ENCODE data around the gene PALD1. TPM values are rescaled to one million over a fixed set of nuclear protein-coding genes. Genes with fewer than 3 reads are reported as not detected.

Gene PALD1
- total RNA-seq, 3 donors from 2014 or later, result 1.9 to 7.5 (median 5.9) TPM

- Histone ChIP-seq H3K36me3 (no peaks in the 10 kb centered on the region), H3K9me3 (no peaks in the 10 kb centered on the region), H3K27me3 (no peaks in the 10 kb centered on the region), H3K4me3 (no peak overlapping the region), H3K27ac (no peak overlapping the region), H3K4me1 (no peaks in the 10 kb centered on the region)
- no peak for DNase-seq (ENCODE audit: low spot score in 2 of 2)
- no peak for TF ChIP-seq POLR2AphosphoS5 (IDR thresholded peaks at IDR 0.05)
- TF ChIP-seq POLR2A (IDR thresholded peaks at IDR 0.05), result no peak
- no peak for TF ChIP-seq CTCF (IDR thresholded peaks at IDR 0.05)
- intact Hi-C loops (cut with DNase I; ENCODE audit: low total_unique reads), result no loop called here
Measured at GRCh38 chr10:70567603-70568002, 89.0 kb downstream of the PALD1 start.

GRCh38 chr10:70568113-70568512 is 89.5 kb downstream of the PALD1 start:
- Histone ChIP-seq H3K9me3 (no peaks in the 10 kb centered on the region), H3K4me3 (no peak overlapping the region), H3K27ac (no peak overlapping the region), H3K27me3 (no peaks in the 10 kb centered on the region), H3K4me1 (no peaks in the 10 kb centered on the region), H3K36me3 (no peaks in the 10 kb centered on the region)
- intact Hi-C loops (cut with DNase I; ENCODE audit: low total_unique reads), result no loop called here
- no peak for DNase-seq (ENCODE audit: low spot score in 2 of 2)
- TF ChIP-seq POLR2AphosphoS5 (IDR thresholded peaks at IDR 0.05) (no peak), CTCF (IDR thresholded peaks at IDR 0.05) (no peak), POLR2A (IDR thresholded peaks at IDR 0.05) (no peak)

- TF ChIP-seq CTCF (IDR thresholded peaks at IDR 0.05) (no peak), POLR2A (IDR thresholded peaks at IDR 0.05) (no peak), POLR2AphosphoS5 (IDR thresholded peaks at IDR 0.05) (no peak)
- intact Hi-C loops (cut with DNase I; ENCODE audit: low total_unique reads), result no loop called here
- Histone ChIP-seq H3K36me3 (no peaks in the 10 kb centered on the region), H3K27ac (no peak overlapping the region), H3K27me3 (no peaks in the 10 kb centered on the region), H3K4me3 (no peak overlapping the region), H3K9me3 (no peaks in the 10 kb centered on the region), H3K4me1 (no peaks in the 10 kb centered on the region)
- DNase-seq (ENCODE audit: low spot score in 2 of 2), result no peak
Measured at GRCh38 chr10:70568781-70569495, 90.4 kb downstream of the PALD1 start.

GRCh38 chr10:70571236-70571635 is 92.7 kb downstream of the PALD1 start:
- intact Hi-C loops (cut with DNase I; ENCODE audit: low total_unique reads), result no loop called here
- no peaks in the 10 kb centered on the region for H3K36me3 ChIP-seq
- H3K9me3 ChIP-seq, result no peaks in the 10 kb centered on the region
- H3K27me3 ChIP-seq, result no peaks in the 10 kb centered on the region
- DNase-seq (ENCODE audit: low spot score in 2 of 2), result no peak
- no peak for TF ChIP-seq POLR2A (IDR thresholded peaks at IDR 0.05)
- no peak for TF ChIP-seq CTCF (IDR thresholded peaks at IDR 0.05)
- no peak for TF ChIP-seq POLR2AphosphoS5 (IDR thresholded peaks at IDR 0.05)
- no peak overlapping the region for H3K4me3 ChIP-seq
- H3K4me1 ChIP-seq, result no peaks in the 10 kb centered on the region
- no peak overlapping the region for H3K27ac ChIP-seq

GRCh38 chr10:70571636-70572439 is 93.3 kb downstream of the PALD1 start:
- H3K4me3 ChIP-seq, result no peak overlapping the region
- H3K36me3 ChIP-seq, result no peaks in the 10 kb centered on the region
- no peak overlapping the region for H3K27ac ChIP-seq
- DNase-seq (ENCODE audit: low spot score in 2 of 2), result no peak
- intact Hi-C loops (cut with DNase I; ENCODE audit: low total_unique reads), result no loop called here
- no peaks in the 10 kb centered on the region for H3K9me3 ChIP-seq
- no peaks in the 10 kb centered on the region for H3K27me3 ChIP-seq
- TF ChIP-seq CTCF (IDR thresholded peaks at IDR 0.05) (no peak), POLR2A (IDR thresholded peaks at IDR 0.05) (no peak), POLR2AphosphoS5 (IDR thresholded peaks at IDR 0.05) (no peak)
- H3K4me1 ChIP-seq, result no peaks in the 10 kb centered on the region

Measured in breast epithelium (tissue), 4 donors.